ENCODE data around the gene CNPY3.

The CNPY3 gene

GRCh38 chr6:42984924-42985475 is 55.7 kb downstream of the CNPY3 start:
- no peak for DNase-seq

- no peak for DNase-seq
Measured at GRCh38 chr6:42987533-42988451, 58.5 kb downstream of the CNPY3 start.

- no peak for DNase-seq
Measured at GRCh38 chr6:42988486-42989020, 59.3 kb downstream of the CNPY3 start.

Measured in NCI-H1092 treated with DMSO at 0.1 percent for 48 hours (cell line).